Activated B cell treated with CpG ODN at 0.5 μM for 24 hours (primary cell): Measurements from ENCODE around the gene CXCR6. TPM values are rescaled to one million over a fixed set of nuclear protein-coding genes. Genes with fewer than 3 reads are reported as not detected.

Source experiments
- ATAC-seq: fragments of 200-7000 bp; cut with Tn5 transposase; one replicate; pipeline ENCODE4 v1.10.0; 2021; ENCODE audit warnings: low read depth, mild to moderate bottlenecking, moderate library complexity
- CTCF ChIA-PET: fragments of 350-600 bp; sonication (Branson Sonifier 250); formaldehyde crosslinking; loops from one replicate; lab custom pipeline; 2021; ENCODE audit warnings: antibody characterized with exemption; lab: Charles Lee
- POLR2A ChIA-PET: fragments of 350-600 bp; sonication (Branson Sonifier 250); formaldehyde crosslinking; loops from one replicate; lab custom pipeline; 2021; ENCODE audit warnings: antibody characterized with exemption; lab: Charles Lee
- DNase-seq: peaks from one replicate; pipeline ENCODE4 v3.0.0; 2022
- H3K27ac Mint-ChIP-seq: one replicate; pipeline ENCODE4 v1.8.0; 2020; ENCODE audit warnings: mixed read lengths
- H3K27me3 Mint-ChIP-seq: one replicate; pipeline ENCODE4 v1.8.0; 2021; ENCODE audit warnings: mixed read lengths
- H3K36me3 Mint-ChIP-seq: one replicate; pipeline ENCODE4 v1.8.0; 2021; ENCODE audit warnings: low read depth, mixed read lengths
- H3K4me1 Mint-ChIP-seq: one replicate; pipeline ENCODE4 v1.8.0; 2021; ENCODE audit warnings: mixed read lengths
- H3K4me3 Mint-ChIP-seq: one replicate; pipeline ENCODE4 v1.8.0; 2020; ENCODE audit warnings: mild to moderate bottlenecking, mixed read lengths
- H3K9me3 Mint-ChIP-seq: one replicate; pipeline ENCODE4 v1.8.0; 2020; ENCODE audit warnings: mixed read lengths
- CTCF ChIP-seq: fragments of 200-600 bp; IDR thresholded peaks from one replicate; pipeline ENCODE4 v1.8.0; 2022; ENCODE audit warnings: antibody characterized with exemption, mild to moderate bottlenecking
- intact Hi-C: fragments of 100-400 bp; cut with micrococcal nuclease; formaldehyde crosslinking; loops from one replicate; pipeline ENCODE4 v1.15.1; 2024
- total RNA-seq: library from RNA; stranded (reverse); gene quantifications from 2 replicates; pipeline ENCODE4 v1.2.3, GENCODE V29; 2022

The CXCR6 gene
- total RNA-seq, 1 donor from 2014 or later, result not detected

- no peaks in the 10 kb centered on the region for H3K27me3 Mint-ChIP-seq
- TF ChIP-seq CTCF, result no peak
- peaks cover 92% of the 10 kb centered on the region for H3K36me3 Mint-ChIP-seq
- no peak overlapping the region for H3K4me3 Mint-ChIP-seq
- H3K9me3 Mint-ChIP-seq, result no peaks in the 10 kb centered on the region
- no peak overlapping the region for H3K27ac Mint-ChIP-seq
- no peak for ATAC-seq
- H3K4me1 Mint-ChIP-seq, result no peaks in the 10 kb centered on the region
- intact Hi-C loops, result no loop called here
- POLR2A ChIA-PET, result no interaction called here
- CTCF ChIA-PET, result interaction anchor here (1.2 kb wide), 1 partner anchor 13 kb away, joined by 4 read pairs; no protein-coding TSS in a partner anchor
- DNase-seq, result no peak
Measured at GRCh38 chr3:45951946-45952345, 8.7 kb downstream of the CXCR6 start.

DNA sequence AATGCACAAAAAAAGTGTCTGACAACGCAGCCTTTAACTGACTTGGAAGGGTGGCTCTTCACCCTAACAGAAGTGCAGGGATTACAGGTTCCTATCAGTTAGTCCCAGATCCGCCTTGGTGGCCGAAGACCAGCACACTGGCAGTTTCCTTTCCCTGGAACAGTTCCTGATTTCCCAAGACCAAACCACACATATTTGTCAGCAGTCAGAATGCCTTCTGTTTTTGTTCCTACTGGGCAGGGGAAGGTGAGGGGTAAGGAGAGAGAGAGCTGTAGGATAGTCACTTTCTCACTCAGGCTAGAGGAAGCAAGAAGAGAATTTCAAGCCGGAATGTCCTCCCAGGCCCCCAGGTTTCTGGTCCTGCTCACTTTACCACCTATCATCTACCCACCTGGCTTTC lies 9.2 kb downstream of the CXCR6 start:
- POLR2A ChIA-PET, result no interaction called here
- intact Hi-C loops, result no loop called here

GRCh38 chr3:45953536-45953935 lies 10.3 kb downstream of the CXCR6 start:
- intact Hi-C loops, result no loop called here
- no peak for TF ChIP-seq CTCF
- Mint-ChIP-seq H3K36me3 (peaks cover 93% of the 10 kb centered on the region), H3K27me3 (no peaks in the 10 kb centered on the region), H3K27ac (no peak overlapping the region), H3K4me3 (no peak overlapping the region), H3K9me3 (no peaks in the 10 kb centered on the region), H3K4me1 (no peaks in the 10 kb centered on the region)
- POLR2A ChIA-PET, result no interaction called here
- DNase-seq, result no peak
- CTCF ChIA-PET, result no interaction called here
- ATAC-seq, result no peak

More for the DNA sequence above, 9.2 kb downstream of the CXCR6 start:
- Mint-ChIP-seq H3K36me3 (peaks cover 92% of the 10 kb centered on the region), H3K4me1 (no peaks in the 10 kb centered on the region), H3K27me3 (no peaks in the 10 kb centered on the region), H3K27ac (no peak overlapping the region), H3K9me3 (no peaks in the 10 kb centered on the region), H3K4me3 (no peak overlapping the region)
- DNase-seq (no peak), ATAC-seq (no peak)
- TF ChIP-seq CTCF, result no peak
- CTCF ChIA-PET, result interaction anchor here (1.2 kb wide), 1 partner anchor 13 kb away, joined by 4 read pairs; no protein-coding TSS in a partner anchor

- Mint-ChIP-seq H3K9me3 (no peaks in the 10 kb centered on the region), H3K27ac (no peak overlapping the region), H3K36me3 (peaks cover 93% of the 10 kb centered on the region), H3K27me3 (no peaks in the 10 kb centered on the region), H3K4me3 (no peak overlapping the region), H3K4me1 (no peaks in the 10 kb centered on the region)
- ATAC-seq (no peak), DNase-seq (no peak)
- intact Hi-C loops, result no loop called here
- ChIA-PET CTCF (no interaction called here), POLR2A (no interaction called here)
- TF ChIP-seq CTCF, result no peak
Measured at GRCh38 chr3:45954306-45954705, 11.0 kb downstream of the CXCR6 start.

- intact Hi-C loops, result no loop called here
- Mint-ChIP-seq H3K27ac (no peak overlapping the region), H3K4me3 (no peak overlapping the region), H3K36me3 (peaks cover 94% of the 10 kb centered on the region), H3K4me1 (no peaks in the 10 kb centered on the region), H3K9me3 (no peaks in the 10 kb centered on the region), H3K27me3 (no peaks in the 10 kb centered on the region)
- no peak for TF ChIP-seq CTCF
- DNase-seq, result no peak
- no peak for ATAC-seq
- ChIA-PET POLR2A (no interaction called here), CTCF (no interaction called here)
Measured at GRCh38 chr3:45955017-45955647, 11.9 kb downstream of the CXCR6 start.
